Measurements from ENCODE around the gene HGD. TPM values are rescaled to one million over a fixed set of nuclear protein-coding genes. Genes with fewer than 3 reads are reported as not detected.

Gene HGD
- total and polyA plus RNA-seq, 2 donors (not counting 1 experiment from before 2014, with no cell fraction given) = 0.75 to 0.91 TPM

DNA sequence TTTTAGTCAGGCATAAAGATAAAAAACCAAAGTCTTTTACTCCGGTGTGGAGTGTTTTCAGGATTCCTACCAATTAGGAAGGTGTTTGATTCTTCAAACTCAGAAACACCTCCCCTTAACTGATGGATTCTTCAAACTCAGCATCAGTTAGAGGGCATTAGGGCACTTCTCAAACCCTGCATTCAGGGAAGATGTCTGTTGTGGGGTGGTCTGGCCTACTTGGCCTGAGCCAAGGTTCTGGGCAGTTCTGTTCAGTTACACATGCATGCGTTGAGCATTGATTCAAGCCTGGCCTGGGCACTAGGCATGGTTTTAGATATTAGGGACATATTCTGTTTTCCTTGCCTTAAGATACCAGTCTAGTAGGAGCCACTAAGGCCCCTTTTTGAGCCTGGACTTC lies 1.0 kb downstream of the HGD start:
- no peak overlapping the region for H3K4me3 Mint-ChIP-seq
- intact Hi-C loops (cut with micrococcal nuclease) = no loop called here
- TF ChIP-seq, protein P1, sequence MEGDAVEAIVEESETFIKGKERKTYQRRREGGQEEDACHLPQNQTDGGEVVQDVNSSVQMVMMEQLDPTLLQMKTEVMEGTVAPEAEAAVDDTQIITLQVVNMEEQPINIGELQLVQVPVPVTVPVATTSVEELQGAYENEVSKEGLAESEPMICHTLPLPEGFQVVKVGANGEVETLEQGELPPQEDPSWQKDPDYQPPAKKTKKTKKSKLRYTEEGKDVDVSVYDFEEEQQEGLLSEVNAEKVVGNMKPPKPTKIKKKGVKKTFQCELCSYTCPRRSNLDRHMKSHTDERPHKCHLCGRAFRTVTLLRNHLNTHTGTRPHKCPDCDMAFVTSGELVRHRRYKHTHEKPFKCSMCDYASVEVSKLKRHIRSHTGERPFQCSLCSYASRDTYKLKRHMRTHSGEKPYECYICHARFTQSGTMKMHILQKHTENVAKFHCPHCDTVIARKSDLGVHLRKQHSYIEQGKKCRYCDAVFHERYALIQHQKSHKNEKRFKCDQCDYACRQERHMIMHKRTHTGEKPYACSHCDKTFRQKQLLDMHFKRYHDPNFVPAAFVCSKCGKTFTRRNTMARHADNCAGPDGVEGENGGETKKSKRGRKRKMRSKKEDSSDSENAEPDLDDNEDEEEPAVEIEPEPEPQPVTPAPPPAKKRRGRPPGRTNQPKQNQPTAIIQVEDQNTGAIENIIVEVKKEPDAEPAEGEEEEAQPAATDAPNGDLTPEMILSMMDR (IDR thresholded peaks at IDR 0.05) = no peak
- no peak for TF ChIP-seq EZH2 (IDR thresholded peaks at IDR 0.05; ENCODE audit: borderline replicate concordance, insufficient read depth, low read depth, low read length, poor library complexity, severe bottlenecking)
- Histone ChIP-seq H3K36me3 (replicated peaks in 1 of 2; ENCODE audit: control extremely low read depth in 1 of 2, control insufficient read depth in 1 of 2, extremely low read depth in 1 of 2, insufficient read depth in 2 of 2, low read length in 1 of 2) (no peaks in the 10 kb centered on the region), H4K20me1 (ENCODE audit: control insufficient read depth, insufficient read depth, low read length, poor library complexity, severe bottlenecking) (no peaks in the 10 kb centered on the region), H3K9ac (ENCODE audit: low read length) (no peak overlapping the region), H3K4me3 (ENCODE audit: control extremely low read depth in 1 of 5, extremely low read depth in 1 of 5, insufficient read depth in 1 of 5, low read depth in 2 of 5, low read length in 4 of 5) (no peak overlapping the region), H3K79me2 (ENCODE audit: control insufficient read depth, insufficient read depth, low read length) (no peaks in the 10 kb centered on the region), H3K4me2 (replicated peaks; ENCODE audit: low read depth, low read length, poor library complexity, severe bottlenecking) (no peak overlapping the region), H3K27me3 (replicated peaks in 1 of 4; ENCODE audit: control extremely low read depth in 1 of 4, control insufficient read depth in 3 of 4, insufficient read depth in 4 of 4, low read length in 3 of 4) (no peaks in the 10 kb centered on the region), H3K27ac (ENCODE audit: low read length in 2 of 2) (no peak overlapping the region), H2AFZ (ENCODE audit: insufficient read depth, low read depth, low read length, poor library complexity, severe bottlenecking) (no peak overlapping the region), H3K9me3 (ENCODE audit: control extremely low read depth in 1 of 3, control insufficient read depth in 2 of 3, insufficient read depth in 1 of 3, low read length in 2 of 3) (peaks cover 0 to 6% (median 0%) of the 10 kb centered on the region in 3 donors), H3K4me1 (ENCODE audit: control insufficient read depth in 2 of 2, insufficient read depth in 2 of 2, low read length in 2 of 2) (peaks cover 13 to 14% of the 10 kb centered on the region in 2 donors)
- ChIA-PET CTCF (no interaction called here), POLR2A (no interaction called here)
- no peak overlapping the region for H3K27ac Mint-ChIP-seq
- no peaks in the 10 kb centered on the region for H3K27me3 Mint-ChIP-seq
- ATAC-seq (ENCODE audit: low read depth) (no peak), DNase-seq (no peak)
- no peaks in the 10 kb centered on the region for H3K9me3 Mint-ChIP-seq (ENCODE audit: insufficient read depth)
- H3K4me1 Mint-ChIP-seq = peaks cover 17% of the 10 kb centered on the region
- 100% methylated on average over 1 of the region's 2 CpGs for WGBS (ENCODE audit: insufficient coverage)

DNA sequence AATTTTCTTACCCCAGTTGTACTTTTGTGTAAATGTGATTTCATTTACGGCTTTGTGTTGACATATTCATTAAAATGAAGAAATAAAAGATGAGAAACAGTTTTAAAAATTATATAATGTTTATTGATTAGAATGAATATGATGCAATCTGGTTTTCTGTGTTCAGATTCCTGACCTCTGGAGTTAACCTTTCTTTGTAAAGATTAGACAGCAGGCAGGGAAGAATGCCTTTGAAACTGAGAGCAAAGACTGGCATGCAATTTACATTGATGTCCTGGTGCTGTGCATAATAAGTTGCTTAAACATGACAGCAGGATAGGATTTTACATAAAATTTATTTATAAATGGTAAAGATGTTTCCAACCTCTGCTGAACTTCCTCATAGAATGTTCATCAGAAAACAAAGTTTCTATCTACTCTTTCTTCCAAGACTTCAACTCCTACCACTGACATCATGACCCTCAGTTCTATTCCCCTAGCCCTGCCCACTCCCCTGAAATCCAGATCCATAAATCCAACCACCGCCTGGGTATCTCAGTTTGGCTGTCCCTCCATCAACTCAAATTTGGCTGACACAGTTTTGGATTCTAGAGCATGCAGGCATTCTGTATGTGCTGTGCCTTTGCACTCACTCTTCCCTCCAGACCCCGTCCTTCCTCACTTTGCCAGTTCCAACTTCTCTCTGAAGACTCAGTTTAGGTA lies 1.7 kb downstream of the HGD start:
- TF ChIP-seq, protein P1 (IDR thresholded peaks at IDR 0.05) = no peak
- no peak for TF ChIP-seq EZH2 (IDR thresholded peaks at IDR 0.05; ENCODE audit: borderline replicate concordance, insufficient read depth, low read depth, low read length, poor library complexity, severe bottlenecking)
- WGBS (ENCODE audit: insufficient coverage) = 100% methylated on average over 1 of the region's 3 CpGs
- H3K27ac Mint-ChIP-seq = no peak overlapping the region
- H3K9me3 Mint-ChIP-seq (ENCODE audit: insufficient read depth) = no peaks in the 10 kb centered on the region
- Histone ChIP-seq H4K20me1 (ENCODE audit: control insufficient read depth, insufficient read depth, low read length, poor library complexity, severe bottlenecking) (no peaks in the 10 kb centered on the region), H3K27me3 (replicated peaks in 1 of 4; ENCODE audit: control extremely low read depth in 1 of 4, control insufficient read depth in 3 of 4, insufficient read depth in 4 of 4, low read length in 3 of 4) (no peaks in the 10 kb centered on the region), H3K9ac (ENCODE audit: low read length) (no peak overlapping the region), H3K9me3 (ENCODE audit: control extremely low read depth in 1 of 3, control insufficient read depth in 2 of 3, insufficient read depth in 1 of 3, low read length in 2 of 3) (peaks cover 0 to 6% (median 0%) of the 10 kb centered on the region in 3 donors), H3K4me1 (ENCODE audit: control insufficient read depth in 2 of 2, insufficient read depth in 2 of 2, low read length in 2 of 2) (peaks cover 13 to 14% of the 10 kb centered on the region in 2 donors), H3K36me3 (replicated peaks in 1 of 2; ENCODE audit: control extremely low read depth in 1 of 2, control insufficient read depth in 1 of 2, extremely low read depth in 1 of 2, insufficient read depth in 2 of 2, low read length in 1 of 2) (no peaks in the 10 kb centered on the region), H3K27ac (ENCODE audit: low read length in 2 of 2) (no peak overlapping the region), H3K4me2 (replicated peaks; ENCODE audit: low read depth, low read length, poor library complexity, severe bottlenecking) (no peak overlapping the region), H3K79me2 (ENCODE audit: control insufficient read depth, insufficient read depth, low read length) (no peaks in the 10 kb centered on the region), H3K4me3 (ENCODE audit: control extremely low read depth in 1 of 5, extremely low read depth in 1 of 5, insufficient read depth in 1 of 5, low read depth in 2 of 5, low read length in 4 of 5) (no peak overlapping the region), H2AFZ (ENCODE audit: insufficient read depth, low read depth, low read length, poor library complexity, severe bottlenecking) (no peak overlapping the region)
- intact Hi-C loops (cut with micrococcal nuclease) = no loop called here
- ChIA-PET CTCF (no interaction called here), POLR2A (no interaction called here)
- DNase-seq (no peak), ATAC-seq (ENCODE audit: low read depth) (no peak)
- no peak overlapping the region for H3K4me3 Mint-ChIP-seq
- H3K4me1 Mint-ChIP-seq = peaks cover 17% of the 10 kb centered on the region
- H3K27me3 Mint-ChIP-seq = peaks cover 2% of the 10 kb centered on the region

All from B cell (primary cell).